HG03558 (cell line): ENCODE data around the gene STAB1.

ENCODE experiments used
- ATAC-seq: cut with Tn5 transposase; IDR thresholded peaks from one replicate; pipeline ENCODE4 v1.9.1; 2021; ENCODE audit warnings: moderate number of reproducible peaks; ENCODE audit not compliant: unreplicated experiment; ENCODE audit errors: extremely low read depth

The STAB1 gene

GRCh38 chr3:52483081-52483480 lies 12.1 kb upstream of the STAB1 start:
- no peak for ATAC-seq

DNA sequence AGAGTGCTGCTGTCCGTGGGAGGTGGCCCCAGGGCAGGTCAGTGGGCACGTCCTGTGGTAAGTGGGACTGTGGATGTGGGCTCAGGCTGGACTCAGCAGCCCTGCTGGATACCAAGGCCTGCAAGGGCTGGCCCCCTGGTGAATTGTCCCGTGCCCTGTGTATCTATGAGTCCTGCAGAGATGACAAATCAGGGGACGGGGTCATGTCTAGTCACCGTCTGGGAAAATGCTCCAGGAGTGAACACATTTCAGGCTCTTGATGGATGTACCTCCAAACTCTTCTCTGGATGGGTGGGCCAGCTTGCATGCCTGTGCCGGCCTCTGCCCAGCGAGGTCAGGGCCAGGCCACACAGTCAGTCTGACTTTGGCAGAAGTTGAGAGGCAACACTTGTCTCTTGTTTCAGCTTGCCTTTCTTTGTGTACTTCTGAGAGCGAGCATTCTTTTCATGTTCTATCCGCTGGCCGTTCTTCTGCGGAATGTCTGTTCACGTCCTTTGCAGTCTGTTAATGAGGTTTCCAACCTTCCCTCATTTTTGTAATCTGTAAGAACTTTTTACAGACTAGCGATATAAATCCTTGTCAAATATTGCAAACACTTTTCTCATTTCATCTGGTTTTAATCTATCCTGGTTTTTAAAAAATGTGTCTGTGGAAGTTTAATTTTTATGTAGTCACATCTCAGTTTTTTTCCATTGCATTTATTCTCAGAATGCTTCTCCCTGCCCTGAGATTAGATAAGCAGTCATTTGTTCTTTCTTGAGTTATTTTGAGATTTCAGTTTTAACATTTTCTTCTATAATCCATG lies 11.4 kb upstream of the STAB1 start:
- ATAC-seq = no peak

GRCh38 chr3:52484680-52485461 lies 10.3 kb upstream of the STAB1 start:
- no peak for ATAC-seq

- no peak for ATAC-seq
Measured at GRCh38 chr3:52487050-52487787, 7.9 kb upstream of the STAB1 start.

- ATAC-seq = no peak
Measured at GRCh38 chr3:52487788-52488691, 7.1 kb upstream of the STAB1 start.

- ATAC-seq = no peak
Measured at GRCh38 chr3:52488746-52489145, 6.4 kb upstream of the STAB1 start.

DNA sequence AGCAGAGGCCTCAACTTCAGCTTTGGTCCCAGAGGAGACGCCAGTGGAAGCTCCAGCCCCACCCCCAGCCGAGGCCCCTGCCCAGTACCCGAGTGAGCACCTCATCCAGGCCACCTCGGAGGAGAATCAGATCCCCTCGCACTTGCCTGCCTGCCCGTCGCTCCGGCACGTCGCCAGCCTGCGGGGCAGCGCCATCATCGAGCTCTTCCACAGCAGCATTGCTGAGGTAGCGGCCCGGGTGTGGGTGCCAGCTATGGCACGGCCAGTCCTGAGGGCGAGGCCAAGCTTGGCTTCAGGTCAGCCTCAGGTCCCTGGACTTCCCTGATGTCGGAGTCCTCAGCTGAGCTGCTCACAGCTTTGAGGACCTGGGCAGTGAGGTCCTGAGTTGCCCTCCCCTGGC lies 5.7 kb upstream of the STAB1 start:
- no peak for ATAC-seq

DNA sequence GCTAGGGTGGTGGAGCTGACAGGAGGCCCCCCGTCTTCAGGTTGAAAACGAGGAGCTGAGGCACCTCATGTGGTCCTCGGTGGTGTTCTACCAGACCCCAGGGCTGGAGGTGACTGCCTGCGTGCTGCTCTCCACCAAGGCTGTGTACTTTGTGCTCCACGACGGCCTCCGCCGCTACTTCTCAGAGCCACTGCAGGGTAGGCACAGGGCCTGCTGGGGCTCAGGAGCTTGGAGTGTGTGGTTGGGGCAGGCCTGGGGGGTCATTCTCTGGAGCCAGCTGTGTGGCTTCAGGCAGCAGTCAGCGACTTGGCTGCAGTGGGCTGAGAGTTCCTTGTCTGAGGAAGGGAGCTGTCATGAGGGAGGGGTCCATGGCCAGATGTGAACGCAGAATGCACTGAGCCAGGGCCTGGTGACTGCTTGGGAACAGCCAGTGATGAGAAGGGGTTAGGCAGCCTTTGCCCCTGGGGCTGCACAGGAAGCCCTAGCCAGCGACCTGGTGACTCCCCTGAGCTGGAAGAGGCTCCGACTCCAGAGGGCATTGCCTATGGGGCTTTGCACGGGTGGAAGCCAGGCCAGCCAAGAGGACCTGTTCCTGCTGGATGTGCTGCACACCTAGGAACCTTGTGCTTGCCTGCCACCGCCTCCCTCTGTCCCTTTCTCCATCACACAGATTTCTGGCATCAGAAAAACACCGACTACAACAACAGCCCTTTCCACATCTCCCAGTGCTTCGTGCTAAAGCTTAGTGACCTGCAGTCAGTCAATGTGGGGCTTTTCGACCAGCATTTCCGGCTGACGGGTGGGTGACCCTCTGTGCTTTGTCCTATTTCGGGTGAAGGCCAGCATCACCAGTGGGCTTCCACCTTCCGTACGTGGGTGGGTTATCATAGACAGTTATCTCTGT lies 4.9 kb upstream of the STAB1 start:
- ATAC-seq = no peak

- ATAC-seq = no peak
Measured at GRCh38 chr3:52490939-52491526, 4.1 kb upstream of the STAB1 start.

DNA sequence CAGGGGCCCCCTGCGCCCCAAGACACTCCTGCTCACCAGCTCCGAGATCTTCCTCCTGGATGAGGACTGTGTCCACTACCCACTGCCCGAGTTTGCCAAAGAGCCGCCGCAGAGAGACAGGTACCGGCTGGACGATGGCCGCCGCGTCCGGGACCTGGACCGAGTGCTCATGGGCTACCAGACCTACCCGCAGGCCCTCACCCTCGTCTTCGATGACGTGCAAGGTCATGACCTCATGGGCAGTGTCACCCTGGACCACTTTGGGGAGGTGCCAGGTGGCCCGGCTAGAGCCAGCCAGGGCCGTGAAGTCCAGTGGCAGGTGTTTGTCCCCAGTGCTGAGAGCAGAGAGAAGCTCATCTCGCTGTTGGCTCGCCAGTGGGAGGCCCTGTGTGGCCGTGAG lies 3.1 kb upstream of the STAB1 start:
- ATAC-seq = no peak

GRCh38 chr3:52493232-52494017 lies 1.7 kb upstream of the STAB1 start:
- ATAC-seq = no peak

GRCh38 chr3:52494445-52494844 lies 693 bp upstream of the STAB1 start:
- ATAC-seq = no peak

DNA sequence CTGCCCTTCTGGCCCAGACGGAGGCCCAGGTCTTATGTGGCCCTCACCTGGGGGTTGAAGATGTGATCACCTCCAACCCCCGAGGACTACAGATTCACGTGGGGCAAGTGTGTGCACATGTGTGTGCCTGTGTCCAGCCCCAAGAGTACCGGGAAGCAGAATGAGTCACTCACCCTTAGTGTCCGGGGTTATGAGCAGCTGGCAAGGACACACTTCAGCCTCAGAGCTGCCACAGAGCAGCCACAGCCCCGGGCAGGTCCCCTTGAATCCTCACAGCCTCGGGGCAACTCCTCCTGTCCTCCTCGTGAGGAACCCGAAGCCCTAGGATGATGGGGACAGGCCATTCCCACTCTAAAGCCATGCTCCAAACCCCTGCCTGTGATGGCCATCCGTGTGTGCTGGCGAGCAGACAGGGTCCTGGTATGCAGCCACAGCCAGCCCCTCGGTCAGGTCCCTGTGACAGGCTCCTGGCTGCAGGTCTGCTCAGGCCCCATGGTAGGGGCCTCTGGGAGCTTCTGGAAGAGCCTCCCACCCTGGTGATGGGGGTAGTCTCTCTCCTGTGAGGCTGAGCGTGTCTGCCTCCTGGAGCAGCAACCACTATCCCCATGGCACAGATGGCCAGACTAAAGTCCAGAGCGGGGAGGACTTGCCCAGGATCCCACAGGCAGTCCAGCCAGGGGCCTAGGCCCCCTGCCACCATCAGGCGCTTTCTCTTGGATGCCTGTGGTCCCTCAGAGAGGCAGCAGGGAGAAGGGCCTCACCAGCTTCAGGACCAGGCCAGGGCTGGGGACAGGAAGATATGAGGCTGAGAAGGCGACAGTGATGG lies 852 bp downstream of the STAB1 start:
- no peak for ATAC-seq

- no peak for ATAC-seq
Measured at GRCh38 chr3:52498137-52499054, 3.3 kb downstream of the STAB1 start.

GRCh38 chr3:52501046-52501445 lies 5.9 kb downstream of the STAB1 start:
- no peak for ATAC-seq

GRCh38 chr3:52502001-52502400 lies 6.9 kb downstream of the STAB1 start:
- no peak for ATAC-seq
